ENCODE data around the gene SLCO1B1. TPM values are rescaled to one million over a fixed set of nuclear protein-coding genes. Genes with fewer than 3 reads are reported as not detected.
"Not testable (repeated sequence)": the region's sequence is repeated elsewhere in the genome, so short reads cannot be mapped to it uniquely, and the experiment has no call there.

SLCO1B1 gene, protein sequence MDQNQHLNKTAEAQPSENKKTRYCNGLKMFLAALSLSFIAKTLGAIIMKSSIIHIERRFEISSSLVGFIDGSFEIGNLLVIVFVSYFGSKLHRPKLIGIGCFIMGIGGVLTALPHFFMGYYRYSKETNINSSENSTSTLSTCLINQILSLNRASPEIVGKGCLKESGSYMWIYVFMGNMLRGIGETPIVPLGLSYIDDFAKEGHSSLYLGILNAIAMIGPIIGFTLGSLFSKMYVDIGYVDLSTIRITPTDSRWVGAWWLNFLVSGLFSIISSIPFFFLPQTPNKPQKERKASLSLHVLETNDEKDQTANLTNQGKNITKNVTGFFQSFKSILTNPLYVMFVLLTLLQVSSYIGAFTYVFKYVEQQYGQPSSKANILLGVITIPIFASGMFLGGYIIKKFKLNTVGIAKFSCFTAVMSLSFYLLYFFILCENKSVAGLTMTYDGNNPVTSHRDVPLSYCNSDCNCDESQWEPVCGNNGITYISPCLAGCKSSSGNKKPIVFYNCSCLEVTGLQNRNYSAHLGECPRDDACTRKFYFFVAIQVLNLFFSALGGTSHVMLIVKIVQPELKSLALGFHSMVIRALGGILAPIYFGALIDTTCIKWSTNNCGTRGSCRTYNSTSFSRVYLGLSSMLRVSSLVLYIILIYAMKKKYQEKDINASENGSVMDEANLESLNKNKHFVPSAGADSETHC
- total RNA-seq, result not detected
- long read RNA-seq, result 0 reads

GRCh38 chr12:21130998-21131397 is at the start of gene SLCO1B1:
TSS of gene SLCO1B1 (plus strand) at chr12:21131194. CDS start at chr12:21141575, 10,381 bp downstream.
- Histone ChIP-seq H3K4me1 (no peaks in the 10 kb centered on the region), H3K27me3 (ENCODE audit: low read depth) (no peaks in the 10 kb centered on the region), H3K9me3 (replicated peaks) (peaks cover 19% of the 10 kb centered on the region), H3K27ac (replicated peaks) (no peak within 1 kb of the TSS), H3K4me3 (no peak within 1 kb of the TSS), H3K36me3 (no peaks in the 10 kb centered on the region)
- DNase-seq, result no peak
- TF ChIP-seq, protein P1, sequence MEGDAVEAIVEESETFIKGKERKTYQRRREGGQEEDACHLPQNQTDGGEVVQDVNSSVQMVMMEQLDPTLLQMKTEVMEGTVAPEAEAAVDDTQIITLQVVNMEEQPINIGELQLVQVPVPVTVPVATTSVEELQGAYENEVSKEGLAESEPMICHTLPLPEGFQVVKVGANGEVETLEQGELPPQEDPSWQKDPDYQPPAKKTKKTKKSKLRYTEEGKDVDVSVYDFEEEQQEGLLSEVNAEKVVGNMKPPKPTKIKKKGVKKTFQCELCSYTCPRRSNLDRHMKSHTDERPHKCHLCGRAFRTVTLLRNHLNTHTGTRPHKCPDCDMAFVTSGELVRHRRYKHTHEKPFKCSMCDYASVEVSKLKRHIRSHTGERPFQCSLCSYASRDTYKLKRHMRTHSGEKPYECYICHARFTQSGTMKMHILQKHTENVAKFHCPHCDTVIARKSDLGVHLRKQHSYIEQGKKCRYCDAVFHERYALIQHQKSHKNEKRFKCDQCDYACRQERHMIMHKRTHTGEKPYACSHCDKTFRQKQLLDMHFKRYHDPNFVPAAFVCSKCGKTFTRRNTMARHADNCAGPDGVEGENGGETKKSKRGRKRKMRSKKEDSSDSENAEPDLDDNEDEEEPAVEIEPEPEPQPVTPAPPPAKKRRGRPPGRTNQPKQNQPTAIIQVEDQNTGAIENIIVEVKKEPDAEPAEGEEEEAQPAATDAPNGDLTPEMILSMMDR (IDR thresholded peaks at IDR 0.05; ENCODE audit: borderline replicate concordance), result no peak
- intact Hi-C loops (cut with micrococcal nuclease), result no loop called here

- DNase-seq; H3K27me3 ChIP-seq (ENCODE audit: low read depth); H3K27ac ChIP-seq (replicated peaks); H3K36me3 ChIP-seq; H3K4me3 ChIP-seq; H3K4me1 ChIP-seq; intact Hi-C loops (cut with micrococcal nuclease): not testable (repeated sequence)
- peaks cover 23% of the 10 kb centered on the region for H3K9me3 ChIP-seq (replicated peaks)
These were observed 46.2 kb upstream of the SLCO1B1 start for GRCh38 chr12:21084753-21085152.

GRCh38 chr12:21111732-21112131 is 19.3 kb upstream of the SLCO1B1 start:
- TF ChIP-seq, protein P1 (IDR thresholded peaks at IDR 0.05; ENCODE audit: borderline replicate concordance), result no peak
- Histone ChIP-seq H3K36me3 (no peaks in the 10 kb centered on the region), H3K4me3 (no peak overlapping the region), H3K4me1 (no peaks in the 10 kb centered on the region), H3K27me3 (ENCODE audit: low read depth) (no peaks in the 10 kb centered on the region), H3K9me3 (replicated peaks) (peaks cover 7% of the 10 kb centered on the region), H3K27ac (replicated peaks) (no peak overlapping the region)
- intact Hi-C loops (cut with micrococcal nuclease), result no loop called here
- DNase-seq, result no peak

DNA sequence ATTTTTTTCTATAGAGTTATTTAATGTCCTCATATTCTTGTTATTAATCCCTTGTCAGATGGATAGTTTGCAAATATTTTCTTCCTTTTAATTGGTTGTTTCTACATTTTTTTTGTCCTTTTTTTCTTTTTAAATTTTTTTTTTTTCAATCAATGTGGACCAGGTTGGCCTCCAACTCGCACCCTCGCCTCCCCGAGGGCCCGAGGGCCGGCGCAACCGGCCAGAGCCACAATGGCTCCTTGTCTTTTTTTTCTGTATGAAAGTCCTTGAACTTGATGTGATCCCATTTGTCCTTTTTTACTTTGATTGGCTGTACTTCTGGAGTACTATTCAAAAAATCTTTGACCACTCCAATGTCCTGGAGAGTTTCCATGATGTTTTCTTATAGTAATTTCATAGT is 17.7 kb upstream of the SLCO1B1 start:
- Histone ChIP-seq H3K4me1 (no peaks in the 10 kb centered on the region), H3K36me3 (no peaks in the 10 kb centered on the region), H3K27ac (replicated peaks) (no peak overlapping the region), H3K9me3 (replicated peaks) (peaks cover 7% of the 10 kb centered on the region), H3K4me3 (no peak overlapping the region), H3K27me3 (ENCODE audit: low read depth) (no peaks in the 10 kb centered on the region)
- DNase-seq, result no peak
- TF ChIP-seq, protein P1 (IDR thresholded peaks at IDR 0.05; ENCODE audit: borderline replicate concordance), result no peak
- intact Hi-C loops (cut with micrococcal nuclease), result no loop called here

GRCh38 chr12:21117995-21118394 is 13.0 kb upstream of the SLCO1B1 start:
- no peak overlapping the region for H3K27ac ChIP-seq (replicated peaks)
- TF ChIP-seq, protein P1 (IDR thresholded peaks at IDR 0.05; ENCODE audit: borderline replicate concordance), result no peak
- H3K4me3 ChIP-seq, result no peak overlapping the region
- intact Hi-C loops (cut with micrococcal nuclease), result no loop called here
- no peak for DNase-seq
- H3K27me3 ChIP-seq (ENCODE audit: low read depth), result no peaks in the 10 kb centered on the region
- peaks cover 7% of the 10 kb centered on the region for H3K9me3 ChIP-seq (replicated peaks)
- no peaks in the 10 kb centered on the region for H3K4me1 ChIP-seq
- H3K36me3 ChIP-seq, result no peaks in the 10 kb centered on the region

DNA sequence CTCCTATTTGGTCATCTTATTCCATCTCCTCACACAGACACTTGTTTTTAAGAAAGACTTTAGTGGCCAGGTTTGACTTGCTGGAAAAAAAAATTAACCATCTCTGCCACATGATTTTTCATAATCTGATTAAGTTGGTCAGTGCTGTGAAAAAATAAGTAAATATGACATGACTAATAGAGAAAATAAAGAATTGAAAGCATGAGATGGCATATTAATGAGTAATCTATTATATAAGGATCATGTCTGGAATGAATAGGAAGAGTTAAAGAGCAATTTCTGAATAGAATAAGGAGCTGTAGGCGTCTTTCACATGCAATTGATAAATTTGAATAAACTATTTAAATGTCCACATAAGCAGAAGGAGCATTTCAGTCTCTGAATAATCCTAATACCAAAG is 12.2 kb upstream of the SLCO1B1 start:
- H3K27ac ChIP-seq (replicated peaks), result no peak overlapping the region

More for the DNA sequence above, 12.2 kb upstream of the SLCO1B1 start:
- TF ChIP-seq, protein P1 (IDR thresholded peaks at IDR 0.05; ENCODE audit: borderline replicate concordance), result no peak
- intact Hi-C loops (cut with micrococcal nuclease), result no loop called here
- Histone ChIP-seq H3K9me3 (replicated peaks) (peaks cover 7% of the 10 kb centered on the region), H3K4me1 (no peaks in the 10 kb centered on the region), H3K27me3 (ENCODE audit: low read depth) (no peaks in the 10 kb centered on the region), H3K36me3 (no peaks in the 10 kb centered on the region), H3K4me3 (no peak overlapping the region)
- no peak for DNase-seq
